A549 (cell line): ENCODE measurements around the gene HS3ST1. TPM values are rescaled to one million over a fixed set of nuclear protein-coding genes. Genes with fewer than 3 reads are reported as not detected.

ENCODE experiments used
- ATAC-seq, 2 experiments: fragments of 200-7000 bp in 1 of 2; fragments of >200 bp in 1 of 2; cut with Nextera tagmentation in 1 of 2; cut with Tn5 transposase in 1 of 2; 3 replicates each; pipeline versions ENCODE4 v1.8.0 to v1.9.1; 2018 to 2020; ENCODE audit warnings: mild to moderate bottlenecking in 1 of 2, moderate library complexity in 1 of 2
- CTCF ChIA-PET: fragments of 300-600 bp; sonication (Branson Sonifier 250); formaldehyde crosslinking; extraction: SDS; loops from one replicate; lab custom pipeline; 2021; ENCODE audit warnings: antibody characterized with exemption, inconsistent platforms; lab: Yijun Ruan, JAX
- POLR2A ChIA-PET: fragments of 350-600 bp; formaldehyde crosslinking; extraction: SDS; loops from one replicate; lab custom pipeline; 2021; ENCODE audit warnings: antibody characterized with exemption, inconsistent platforms; lab: Yijun Ruan, JAX
- DNase-seq, 2 experiments: peaks; one replicate each; pipeline versions ENCODE4 v3.0.0 to v3.0.0-alpha.2; 2011 to 2016; ENCODE audit warnings: low read depth in 1 of 2, low spot score in 1 of 2
- FAIRE-seq: peaks from 2 replicates; lab custom pipeline; 2011; peaks lifted over from hg19 to GRCh38; lab: Jason Lieb, UNC
- H3K27ac ChIP-seq, 2 experiments: fragments of >200 bp; sonication (Bioruptor Twin); formaldehyde crosslinking; 3 replicates each; pipeline ENCODE4 v1.5.1; 2016 to 2017
- H3K4me1 ChIP-seq: fragments of >200 bp; sonication (Bioruptor Twin); formaldehyde crosslinking; 3 replicates; pipeline ENCODE4 v1.6.1; 2016
- H3K4me2 ChIP-seq: fragments of >200 bp; sonication (Bioruptor Twin); formaldehyde crosslinking; 3 replicates; pipeline ENCODE4 v1.6.1; 2016
- H3K4me3 ChIP-seq: fragments of >200 bp; sonication (Bioruptor Twin); formaldehyde crosslinking; 3 replicates; pipeline ENCODE4 v1.5.1; 2016
- H3K9me3 ChIP-seq: fragments of >200 bp; sonication (Bioruptor Twin); formaldehyde crosslinking; 3 replicates; pipeline ENCODE4 v1.6.1; 2016
- FOSB ChIP-seq: fragments of 250-450 bp; sonication (Bioruptor Pico); IDR thresholded peaks from 2 replicates; pipeline ENCODE4 v1.5.0; 2020; ENCODE audit warnings: mild to moderate bottlenecking, moderate library complexity
- FOXS1 ChIP-seq: fragments of 250-450 bp; sonication (Bioruptor Pico); IDR thresholded peaks from 2 replicates; pipeline ENCODE4 v1.5.0; 2020; ENCODE audit warnings: mild to moderate bottlenecking, moderate library complexity
- GATA3 ChIP-seq: IDR thresholded peaks from 2 replicates; pipeline ENCODE4 v1.6.1; 2012; ENCODE audit warnings: borderline replicate concordance
- HOXA7 ChIP-seq: fragments of 250-450 bp; sonication (Bioruptor Pico); IDR thresholded peaks from 2 replicates; pipeline ENCODE4 v1.5.0; 2020; ENCODE audit warnings: mild to moderate bottlenecking, moderate library complexity
- HOXB13 ChIP-seq: fragments of 250-450 bp; sonication (Bioruptor Pico); IDR thresholded peaks from 2 replicates; pipeline ENCODE4 v1.5.0; 2020; ENCODE audit warnings: low read depth, mild to moderate bottlenecking, moderate library complexity
- HOXB5 ChIP-seq: fragments of 250-450 bp; sonication (Bioruptor Pico); IDR thresholded peaks from 2 replicates; pipeline ENCODE4 v1.5.0; 2020; ENCODE audit warnings: mild to moderate bottlenecking, moderate library complexity
- JUN ChIP-seq, 2 experiments: fragments of >200 bp; sonication (Bioruptor Twin); formaldehyde crosslinking; IDR thresholded peaks; 2 replicates in 1 of 2; 3 replicates in 1 of 2; pipeline ENCODE4 v1.6.1; 2016 to 2017
- MAFK ChIP-seq: fragments of 450-650 bp; IDR thresholded peaks from 2 replicates; pipeline ENCODE4 v1.6.1; 2014; ENCODE audit not compliant: partially characterized antibody
- MAZ ChIP-seq: fragments of 150-350 bp; IDR thresholded peaks from 2 replicates; pipeline ENCODE4 v1.6.1; 2014; ENCODE audit warnings: antibody characterized with exemption, low read depth, low read length, borderline replicate concordance
- MYC ChIP-seq: IDR thresholded peaks from 2 replicates; pipeline ENCODE4 v1.6.1; 2012; ENCODE audit warnings: mild to moderate bottlenecking, inconsistent platforms, low read length, improper control_type of control experiment, borderline replicate concordance
- NFE2L2 ChIP-seq: fragments of 150-350 bp; conservative IDR thresholded peaks from 2 replicates; pipeline ENCODE4 v1.6.1; 2014; ENCODE audit warnings: low read length
- NPAS2 ChIP-seq: fragments of 250-450 bp; sonication (Bioruptor Pico); IDR thresholded peaks from 2 replicates; pipeline ENCODE4 v1.8.0; 2022; ENCODE audit warnings: mild to moderate bottlenecking, moderate library complexity, borderline replicate concordance
- NR3C1 ChIP-seq: fragments of >200 bp; sonication (Bioruptor Twin); formaldehyde crosslinking; IDR thresholded peaks from 3 replicates; pipeline ENCODE4 v1.6.1; 2017
- POLR2A ChIP-seq: IDR thresholded peaks from 2 replicates; pipeline ENCODE4 v1.6.1; 2012; ENCODE audit warnings: mild to moderate bottlenecking, low read length
- RNF2 ChIP-seq: fragments of 200-600 bp; sonication (generic); IDR thresholded peaks from 2 replicates; pipeline ENCODE4 v1.6.1; 2016; ENCODE audit warnings: low read depth, mild to moderate bottlenecking, antibody characterized with exemption, moderate library complexity, borderline replicate concordance
- ZC3H11A ChIP-seq: fragments of 450-650 bp; IDR thresholded peaks from 2 replicates; pipeline ENCODE4 v1.6.1; 2014; ENCODE audit warnings: antibody characterized with exemption, mild to moderate bottlenecking
- ZFP36 ChIP-seq: fragments of 450-650 bp; IDR thresholded peaks from 2 replicates; pipeline ENCODE4 v1.6.1; 2014; ENCODE audit warnings: borderline replicate concordance; ENCODE audit not compliant: partially characterized antibody
- ZSCAN20 ChIP-seq: fragments of 250-450 bp; sonication (Bioruptor Pico); IDR thresholded peaks from 2 replicates; pipeline ENCODE4 v1.8.0; 2022; ENCODE audit warnings: mild to moderate bottlenecking, moderate library complexity
- WGBS: methylation state at CpG from one replicate; pipeline ENCODE4 v1.1.6; 2017; ENCODE audit errors: missing lambda C conversion rate; 5-methylcytosine and 5-hydroxymethylcytosine counted together
- polyA plus RNA-seq, 4 experiments: library from polyadenylated mRNA; depleted of rRNA in 3 of 4; stranded (reverse); fragments of >200 nt; fragmentation: RNase III in 1 of 4; extraction: RNeasy Plus Mini Kit Qiagen cat#74134 plus additional on column Dnase treatment in 1 of 4; gene quantifications; 2 replicates in 3 of 4; 3 replicates in 1 of 4; pipeline ENCODE4 v1.2.3, GENCODE V29; 2011 to 2017
- TF ChIP-seq, protein P1 (sequence below): fragments of 450-650 bp; IDR thresholded peaks from 2 replicates; pipeline ENCODE4 v1.6.1; 2014; ENCODE audit warnings: antibody characterized with exemption
- TF ChIP-seq, protein P2 (sequence below): fragments of 250-450 bp; sonication (Bioruptor Pico); IDR thresholded peaks from 2 replicates; pipeline ENCODE4 v1.5.0; 2021; ENCODE audit warnings: mild to moderate bottlenecking, moderate library complexity, borderline replicate concordance
- TF ChIP-seq, protein P3 (sequence below): fragments of 150-350 bp; IDR thresholded peaks from 2 replicates; pipeline ENCODE4 v1.6.1; 2014; ENCODE audit warnings: low read depth, mild to moderate bottlenecking, low read length
- TF ChIP-seq, protein P4 (sequence below): IDR thresholded peaks from 2 replicates; pipeline ENCODE4 v1.6.1; 2012
- TF ChIP-seq, protein P5 (sequence below): fragments of 200-600 bp; sonication (generic); IDR thresholded peaks from 2 replicates; pipeline ENCODE4 v1.6.1; 2016; ENCODE audit warnings: antibody characterized with exemption, mild to moderate bottlenecking, moderate library complexity

The HS3ST1 gene
- polyA plus RNA-seq, 2 of the 4 experiments (the other 2 are of a cell fraction) = 0.13 to 0.19 TPM

DNA sequence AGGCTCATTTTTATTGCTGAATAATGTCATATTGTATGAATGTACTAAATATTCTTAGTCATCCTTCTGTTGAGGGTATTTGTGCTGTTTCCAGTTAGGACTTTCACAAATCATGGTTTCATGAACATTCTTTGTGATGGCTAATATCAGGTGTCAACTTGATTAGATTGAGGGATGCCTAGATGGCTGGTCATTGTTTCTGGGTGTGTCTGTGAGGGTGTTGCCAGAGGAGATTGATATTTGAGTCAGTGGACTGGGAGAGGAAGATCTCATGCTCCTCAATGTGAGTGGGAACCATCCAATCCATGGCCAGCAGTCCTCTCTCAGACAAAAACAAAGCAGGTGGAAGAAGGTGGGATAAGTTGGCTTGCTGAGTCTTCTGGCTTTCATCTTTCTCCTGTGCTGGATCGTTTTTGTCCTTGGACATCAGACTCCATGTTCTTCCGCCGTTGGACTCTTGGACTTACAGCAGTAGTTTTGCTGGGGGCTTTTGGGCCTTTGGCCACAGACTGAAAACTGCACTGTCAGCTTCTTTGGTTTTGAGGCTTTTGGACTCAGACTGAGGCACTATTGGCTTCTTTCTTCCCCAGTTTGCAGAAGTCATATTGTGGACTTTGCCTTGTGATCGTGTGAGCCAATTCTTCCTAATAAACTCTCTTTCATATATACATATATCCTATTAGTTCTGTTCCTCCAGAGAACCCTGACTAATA is 11.9 kb upstream of the HS3ST1 start:
- Histone ChIP-seq H3K4me3 (no peak overlapping the region), H3K27ac (no peak overlapping the region), H3K9me3 (no peaks in the 10 kb centered on the region), H3K4me1 (no peaks in the 10 kb centered on the region), H3K4me2 (no peak overlapping the region)
- ATAC-seq (no peak), FAIRE-seq (no peak), DNase-seq (no peak)
- CTCF ChIA-PET = no interaction called here
- TF ChIP-seq MAFK (peak; percentile 71), MYC (no peak)
- POLR2A ChIA-PET = no interaction called here
- 57% methylated on average over 4 of the region's 4 CpGs for WGBS

DNA sequence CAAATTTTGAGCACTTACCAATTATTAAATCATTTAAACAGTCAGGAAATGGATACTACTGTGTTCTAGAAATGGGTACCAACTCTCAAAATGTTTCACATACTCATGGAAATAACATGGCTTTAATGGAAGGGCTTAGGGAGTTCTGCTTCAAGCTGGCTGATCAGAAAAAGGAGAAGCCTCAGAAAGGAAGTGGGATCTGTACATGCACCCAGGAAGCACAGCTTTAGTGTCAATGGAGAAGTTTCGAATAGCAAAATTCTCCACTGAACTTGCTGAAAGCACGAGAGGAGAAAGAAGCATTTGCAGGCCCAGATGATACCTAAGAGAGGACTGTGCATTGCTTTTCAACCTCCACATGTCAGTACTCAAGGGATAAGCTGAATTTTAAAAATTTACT is 11.1 kb upstream of the HS3ST1 start:
- ATAC-seq (no peak), DNase-seq (no peak), FAIRE-seq (no peak)
- WGBS = 52% methylated on average over 2 of the region's 2 CpGs
- no peak overlapping the region for H3K4me3 ChIP-seq
- TF ChIP-seq FOXS1 (CRISPR knock-in tag) = no peak
- no peak for TF ChIP-seq FOSB
- TF ChIP-seq MAFK = no peak
- TF ChIP-seq, protein P1, sequence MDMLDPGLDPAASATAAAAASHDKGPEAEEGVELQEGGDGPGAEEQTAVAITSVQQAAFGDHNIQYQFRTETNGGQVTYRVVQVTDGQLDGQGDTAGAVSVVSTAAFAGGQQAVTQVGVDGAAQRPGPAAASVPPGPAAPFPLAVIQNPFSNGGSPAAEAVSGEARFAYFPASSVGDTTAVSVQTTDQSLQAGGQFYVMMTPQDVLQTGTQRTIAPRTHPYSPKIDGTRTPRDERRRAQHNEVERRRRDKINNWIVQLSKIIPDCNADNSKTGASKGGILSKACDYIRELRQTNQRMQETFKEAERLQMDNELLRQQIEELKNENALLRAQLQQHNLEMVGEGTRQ = no peak
- no peak for TF ChIP-seq RNF2
- no peak for TF ChIP-seq MAZ
- TF ChIP-seq ZC3H11A = no peak
- no peak for TF ChIP-seq ZFP36
- TF ChIP-seq, protein P2, sequence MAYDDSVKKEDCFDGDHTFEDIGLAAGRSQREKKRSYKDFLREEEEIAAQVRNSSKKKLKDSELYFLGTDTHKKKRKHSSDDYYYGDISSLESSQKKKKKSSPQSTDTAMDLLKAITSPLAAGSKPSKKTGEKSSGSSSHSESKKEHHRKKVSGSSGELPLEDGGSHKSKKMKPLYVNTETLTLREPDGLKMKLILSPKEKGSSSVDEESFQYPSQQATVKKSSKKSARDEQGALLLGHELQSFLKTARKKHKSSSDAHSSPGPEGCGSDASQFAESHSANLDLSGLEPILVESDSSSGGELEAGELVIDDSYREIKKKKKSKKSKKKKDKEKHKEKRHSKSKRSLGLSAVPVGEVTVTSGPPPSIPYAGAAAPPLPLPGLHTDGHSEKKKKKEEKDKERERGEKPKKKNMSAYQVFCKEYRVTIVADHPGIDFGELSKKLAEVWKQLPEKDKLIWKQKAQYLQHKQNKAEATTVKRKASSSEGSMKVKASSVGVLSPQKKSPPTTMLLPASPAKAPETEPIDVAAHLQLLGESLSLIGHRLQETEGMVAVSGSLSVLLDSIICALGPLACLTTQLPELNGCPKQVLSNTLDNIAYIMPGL (CRISPR knock-in tag) = no peak
- no peak for TF ChIP-seq NPAS2
- TF ChIP-seq, protein P3, sequence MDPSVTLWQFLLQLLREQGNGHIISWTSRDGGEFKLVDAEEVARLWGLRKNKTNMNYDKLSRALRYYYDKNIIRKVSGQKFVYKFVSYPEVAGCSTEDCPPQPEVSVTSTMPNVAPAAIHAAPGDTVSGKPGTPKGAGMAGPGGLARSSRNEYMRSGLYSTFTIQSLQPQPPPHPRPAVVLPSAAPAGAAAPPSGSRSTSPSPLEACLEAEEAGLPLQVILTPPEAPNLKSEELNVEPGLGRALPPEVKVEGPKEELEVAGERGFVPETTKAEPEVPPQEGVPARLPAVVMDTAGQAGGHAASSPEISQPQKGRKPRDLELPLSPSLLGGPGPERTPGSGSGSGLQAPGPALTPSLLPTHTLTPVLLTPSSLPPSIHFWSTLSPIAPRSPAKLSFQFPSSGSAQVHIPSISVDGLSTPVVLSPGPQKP = no peak
- TF ChIP-seq HOXB5 (CRISPR knock-in tag) = no peak
- TF ChIP-seq JUN (IDR thresholded peaks at IDR 0.05) = no peak
- no peak for TF ChIP-seq GATA3
- TF ChIP-seq NFE2L2 = no peak
- TF ChIP-seq NR3C1 = no peak
- no peak for TF ChIP-seq POLR2A
- no peak for TF ChIP-seq HOXA7
- TF ChIP-seq, protein P4, sequence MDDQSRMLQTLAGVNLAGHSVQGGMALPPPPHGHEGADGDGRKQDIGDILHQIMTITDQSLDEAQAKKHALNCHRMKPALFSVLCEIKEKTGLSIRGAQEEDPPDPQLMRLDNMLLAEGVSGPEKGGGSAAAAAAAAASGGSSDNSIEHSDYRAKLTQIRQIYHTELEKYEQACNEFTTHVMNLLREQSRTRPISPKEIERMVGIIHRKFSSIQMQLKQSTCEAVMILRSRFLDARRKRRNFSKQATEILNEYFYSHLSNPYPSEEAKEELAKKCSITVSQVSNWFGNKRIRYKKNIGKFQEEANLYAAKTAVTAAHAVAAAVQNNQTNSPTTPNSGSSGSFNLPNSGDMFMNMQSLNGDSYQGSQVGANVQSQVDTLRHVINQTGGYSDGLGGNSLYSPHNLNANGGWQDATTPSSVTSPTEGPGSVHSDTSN = no peak
- no peaks in the 10 kb centered on the region for H3K4me1 ChIP-seq
- ChIA-PET CTCF (no interaction called here), POLR2A (no interaction called here)
- no peak overlapping the region for H3K4me2 ChIP-seq
- no peaks in the 10 kb centered on the region for H3K9me3 ChIP-seq
- H3K27ac ChIP-seq = no peak overlapping the region

DNA sequence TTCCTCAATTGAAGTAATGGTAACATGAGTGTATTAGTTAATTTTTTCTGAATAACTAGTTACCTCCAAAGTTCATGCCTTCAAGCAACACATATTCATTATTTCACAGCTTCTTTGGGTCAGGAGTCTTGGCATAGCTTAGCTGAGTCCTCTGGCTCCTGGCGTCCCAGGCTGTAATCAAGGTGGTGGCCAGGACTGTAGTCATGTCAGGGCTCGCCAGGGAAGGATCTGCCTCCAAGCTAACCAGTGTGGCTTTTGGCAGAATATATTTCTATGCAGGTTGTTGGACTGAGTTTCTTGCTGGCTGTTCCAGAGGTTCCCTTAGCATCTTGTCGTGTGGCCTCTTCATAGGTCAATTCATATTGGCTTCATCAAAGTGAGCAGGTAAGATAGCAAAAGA is 10.0 kb upstream of the HS3ST1 start:
- Histone ChIP-seq H3K27ac (no peak overlapping the region), H3K4me2 (no peak overlapping the region), H3K4me1 (no peaks in the 10 kb centered on the region), H3K9me3 (no peaks in the 10 kb centered on the region), H3K4me3 (no peak overlapping the region)
- 37% methylated on average over 2 of the region's 3 CpGs for WGBS
- no peak for ATAC-seq
- POLR2A ChIA-PET = no interaction called here
- no peak for DNase-seq
- no peak for FAIRE-seq
- CTCF ChIA-PET = no interaction called here
- TF ChIP-seq, protein P3 = no peak
- no peak for TF ChIP-seq ZSCAN20 (CRISPR knock-in tag)
- no peak for TF ChIP-seq MYC
- TF ChIP-seq, protein P5, sequence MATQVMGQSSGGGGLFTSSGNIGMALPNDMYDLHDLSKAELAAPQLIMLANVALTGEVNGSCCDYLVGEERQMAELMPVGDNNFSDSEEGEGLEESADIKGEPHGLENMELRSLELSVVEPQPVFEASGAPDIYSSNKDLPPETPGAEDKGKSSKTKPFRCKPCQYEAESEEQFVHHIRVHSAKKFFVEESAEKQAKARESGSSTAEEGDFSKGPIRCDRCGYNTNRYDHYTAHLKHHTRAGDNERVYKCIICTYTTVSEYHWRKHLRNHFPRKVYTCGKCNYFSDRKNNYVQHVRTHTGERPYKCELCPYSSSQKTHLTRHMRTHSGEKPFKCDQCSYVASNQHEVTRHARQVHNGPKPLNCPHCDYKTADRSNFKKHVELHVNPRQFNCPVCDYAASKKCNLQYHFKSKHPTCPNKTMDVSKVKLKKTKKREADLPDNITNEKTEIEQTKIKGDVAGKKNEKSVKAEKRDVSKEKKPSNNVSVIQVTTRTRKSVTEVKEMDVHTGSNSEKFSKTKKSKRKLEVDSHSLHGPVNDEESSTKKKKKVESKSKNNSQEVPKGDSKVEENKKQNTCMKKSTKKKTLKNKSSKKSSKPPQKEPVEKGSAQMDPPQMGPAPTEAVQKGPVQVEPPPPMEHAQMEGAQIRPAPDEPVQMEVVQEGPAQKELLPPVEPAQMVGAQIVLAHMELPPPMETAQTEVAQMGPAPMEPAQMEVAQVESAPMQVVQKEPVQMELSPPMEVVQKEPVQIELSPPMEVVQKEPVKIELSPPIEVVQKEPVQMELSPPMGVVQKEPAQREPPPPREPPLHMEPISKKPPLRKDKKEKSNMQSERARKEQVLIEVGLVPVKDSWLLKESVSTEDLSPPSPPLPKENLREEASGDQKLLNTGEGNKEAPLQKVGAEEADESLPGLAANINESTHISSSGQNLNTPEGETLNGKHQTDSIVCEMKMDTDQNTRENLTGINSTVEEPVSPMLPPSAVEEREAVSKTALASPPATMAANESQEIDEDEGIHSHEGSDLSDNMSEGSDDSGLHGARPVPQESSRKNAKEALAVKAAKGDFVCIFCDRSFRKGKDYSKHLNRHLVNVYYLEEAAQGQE = no peak
- TF ChIP-seq HOXB13 (CRISPR knock-in tag) = no peak
- no peak for TF ChIP-seq NPAS2
